Rectal smooth muscle tissue (tissue), 1 donor: ENCODE measurements around the gene ATP6V1G1.

Experiments used
- H3K27ac ChIP-seq: one replicate; pipeline ENCODE4 v1.7.0; 2013; ENCODE audit warnings: low read depth, low read length, inconsistent platforms
- H3K27me3 ChIP-seq: one replicate; pipeline ENCODE4 v1.7.0; 2013; ENCODE audit warnings: low read length; ENCODE audit not compliant: control insufficient read depth, insufficient read depth
- H3K36me3 ChIP-seq: one replicate; pipeline ENCODE4 v1.7.0; 2013; ENCODE audit warnings: low read length; ENCODE audit not compliant: control insufficient read depth, insufficient read depth
- H3K4me1 ChIP-seq: one replicate; pipeline ENCODE4 v1.7.0; 2013; ENCODE audit warnings: low read length; ENCODE audit not compliant: control insufficient read depth, insufficient read depth
- H3K4me3 ChIP-seq: one replicate; pipeline ENCODE4 v1.7.0; 2013; ENCODE audit warnings: low read length
- H3K9ac ChIP-seq: one replicate; pipeline ENCODE4 v1.7.0; 2013; ENCODE audit warnings: low read length

The ATP6V1G1 gene

DNA sequence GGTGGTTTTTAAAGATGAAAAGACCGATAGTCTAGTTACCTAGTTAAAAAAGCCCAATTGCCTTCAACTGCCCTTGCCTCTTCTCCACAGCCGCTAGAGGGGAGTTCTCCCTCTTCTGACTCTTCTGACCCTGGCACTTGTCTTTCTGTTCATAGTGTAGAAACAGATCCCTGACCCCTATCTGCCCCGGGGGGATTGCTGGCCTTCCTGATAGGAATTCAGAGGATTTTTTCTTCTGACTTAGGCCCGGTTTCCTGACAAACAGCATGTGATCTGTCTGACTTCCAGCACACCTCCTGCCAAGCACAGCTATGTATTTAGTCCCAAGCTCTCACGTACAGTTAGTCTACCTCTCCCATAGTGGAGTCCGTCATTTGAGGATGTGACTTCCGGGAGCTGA, 18.5 kb downstream of the ATP6V1G1 start:
- Histone ChIP-seq H3K9ac (no peak overlapping the region), H3K36me3 (no peaks in the 10 kb centered on the region), H3K27ac (no peak overlapping the region), H3K4me3 (no peak overlapping the region), H3K4me1 (peaks cover 2% of the 10 kb centered on the region), H3K27me3 (no peaks in the 10 kb centered on the region)

- H3K27me3 ChIP-seq = no peaks in the 10 kb centered on the region
- H3K27ac ChIP-seq = no peak overlapping the region
- peaks cover 2% of the 10 kb centered on the region for H3K4me1 ChIP-seq
- no peaks in the 10 kb centered on the region for H3K36me3 ChIP-seq
- H3K4me3 ChIP-seq = no peak overlapping the region
- no peak overlapping the region for H3K9ac ChIP-seq
These were observed 19.1 kb downstream of the ATP6V1G1 start for GRCh38 chr9:114606597-114607207.

- H3K4me1 ChIP-seq = peaks cover 14% of the 10 kb centered on the region
- H3K27me3 ChIP-seq = no peaks in the 10 kb centered on the region
These were observed 20.3 kb downstream of the ATP6V1G1 start for GRCh38 chr9:114607671-114608524.

GRCh38 chr9:114608525-114608796, 20.9 kb downstream of the ATP6V1G1 start:
- peaks cover 16% of the 10 kb centered on the region for H3K4me1 ChIP-seq
- no peak overlapping the region for H3K27ac ChIP-seq
- no peaks in the 10 kb centered on the region for H3K36me3 ChIP-seq
- no peak overlapping the region for H3K4me3 ChIP-seq
- H3K9ac ChIP-seq = no peak overlapping the region
- H3K27me3 ChIP-seq = no peaks in the 10 kb centered on the region

More at GRCh38 chr9:114607671-114608524, 20.3 kb downstream of the ATP6V1G1 start:
- Histone ChIP-seq H3K9ac (no peak overlapping the region), H3K27ac (no peak overlapping the region), H3K36me3 (no peaks in the 10 kb centered on the region), H3K4me3 (no peak overlapping the region)

GRCh38 chr9:114611516-114612271, 24.1 kb downstream of the ATP6V1G1 start:
- Histone ChIP-seq H3K36me3 (no peaks in the 10 kb centered on the region), H3K9ac (peak overlapping the region; percentile 65), H3K27me3 (no peaks in the 10 kb centered on the region), H3K4me3 (peak overlapping the region; percentile 87), H3K4me1 (peaks cover 16% of the 10 kb centered on the region), H3K27ac (peak overlapping the region; percentile 95)

GRCh38 chr9:114612272-114612923, 24.8 kb downstream of the ATP6V1G1 start:
- Histone ChIP-seq H3K36me3 (no peaks in the 10 kb centered on the region), H3K4me3 (peak overlapping the region; percentile 87), H3K9ac (peak overlapping the region; percentile 45), H3K4me1 (peaks cover 16% of the 10 kb centered on the region), H3K27ac (peak overlapping the region; percentile 95), H3K27me3 (no peaks in the 10 kb centered on the region)

- Histone ChIP-seq H3K27ac (peak overlapping the region; percentile 27), H3K9ac (no peak overlapping the region), H3K4me3 (no peak overlapping the region), H3K27me3 (no peaks in the 10 kb centered on the region), H3K4me1 (peaks cover 16% of the 10 kb centered on the region), H3K36me3 (no peaks in the 10 kb centered on the region)
These were observed 25.5 kb downstream of the ATP6V1G1 start for GRCh38 chr9:114613087-114613486.

DNA sequence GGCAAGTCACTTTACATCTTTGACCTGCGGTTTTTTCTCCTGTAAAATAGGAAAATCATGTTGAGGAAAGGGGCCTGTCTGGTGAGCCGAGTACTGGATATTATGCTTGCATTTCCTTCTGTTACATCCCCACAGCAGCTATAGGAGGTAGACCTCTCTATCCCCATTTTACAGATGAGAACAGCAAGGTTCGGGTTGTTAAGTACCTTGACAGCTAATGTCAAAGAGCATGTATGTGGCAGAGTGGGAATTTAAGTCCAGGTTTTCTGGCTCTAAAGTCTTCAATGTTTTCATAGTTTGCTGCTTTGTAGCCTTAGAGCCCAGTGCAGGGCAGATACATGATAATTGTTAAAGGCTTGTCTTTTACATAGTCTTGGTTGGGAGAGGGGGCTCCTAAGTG, 26.4 kb downstream of the ATP6V1G1 start:
- no peaks in the 10 kb centered on the region for H3K27me3 ChIP-seq

DNA sequence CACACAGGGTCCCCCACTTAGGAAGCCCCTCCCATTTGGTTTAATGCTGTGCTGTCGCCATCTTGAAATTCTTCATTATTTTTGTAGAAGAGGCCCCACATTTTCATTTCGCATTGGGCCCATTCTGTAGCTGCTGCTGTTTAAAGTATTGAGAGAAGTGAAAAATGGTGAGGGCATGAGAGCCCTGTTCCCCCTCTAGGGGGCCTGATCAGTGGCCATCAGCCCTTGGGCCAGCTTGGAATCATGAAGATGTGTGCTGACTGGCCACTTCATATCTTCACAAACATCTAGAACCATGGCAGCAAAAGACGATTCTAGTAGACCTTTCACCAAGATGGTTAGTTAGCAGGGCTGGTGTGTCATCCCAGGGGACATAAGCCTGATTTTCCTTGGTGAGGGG, 26.8 kb downstream of the ATP6V1G1 start:
- Histone ChIP-seq H3K9ac (no peak overlapping the region), H3K27me3 (no peaks in the 10 kb centered on the region), H3K27ac (no peak overlapping the region), H3K36me3 (no peaks in the 10 kb centered on the region), H3K4me3 (no peak overlapping the region), H3K4me1 (peaks cover 16% of the 10 kb centered on the region)

More for the DNA sequence above, 26.4 kb downstream of the ATP6V1G1 start:
- Histone ChIP-seq H3K36me3 (no peaks in the 10 kb centered on the region), H3K27ac (no peak overlapping the region), H3K4me3 (no peak overlapping the region), H3K4me1 (peaks cover 16% of the 10 kb centered on the region), H3K9ac (no peak overlapping the region)

- H3K9ac ChIP-seq = no peak overlapping the region
- no peaks in the 10 kb centered on the region for H3K36me3 ChIP-seq
- H3K4me1 ChIP-seq = peaks cover 12% of the 10 kb centered on the region
- H3K4me3 ChIP-seq = no peak overlapping the region
- no peak overlapping the region for H3K27ac ChIP-seq
- no peaks in the 10 kb centered on the region for H3K27me3 ChIP-seq
These were observed 29.3 kb downstream of the ATP6V1G1 start for GRCh38 chr9:114616684-114617520.

GRCh38 chr9:114619191-114619761, 31.7 kb downstream of the ATP6V1G1 start:
- Histone ChIP-seq H3K27me3 (no peaks in the 10 kb centered on the region), H3K27ac (no peak overlapping the region), H3K4me3 (peak overlapping the region; percentile 19), H3K9ac (peak overlapping the region; percentile 28), H3K4me1 (no peaks in the 10 kb centered on the region), H3K36me3 (no peaks in the 10 kb centered on the region)
